GM18867 (cell line): ENCODE data around the gene LAMA3.

Experiments used
- ATAC-seq: cut with Tn5 transposase; IDR thresholded peaks from one replicate; pipeline ENCODE4 v1.9.1; 2021; ENCODE audit warnings: mild to moderate bottlenecking, moderate library complexity; ENCODE audit not compliant: unreplicated experiment

Gene LAMA3

GRCh38 chr18:23890589-23890988, 201.3 kb downstream of the LAMA3 start:
- ATAC-seq, result no peak

- no peak for ATAC-seq
Measured at GRCh38 chr18:23893653-23894052, 204.4 kb downstream of the LAMA3 start.

GRCh38 chr18:23894661-23895175, 205.5 kb downstream of the LAMA3 start:
- ATAC-seq, result no peak

GRCh38 chr18:23897291-23897690, 208.0 kb downstream of the LAMA3 start:
- ATAC-seq, result no peak

GRCh38 chr18:23897733-23898132, 208.5 kb downstream of the LAMA3 start:
- no peak for ATAC-seq

GRCh38 chr18:23900994-23901393, 211.7 kb downstream of the LAMA3 start:
- ATAC-seq, result no peak

- no peak for ATAC-seq
Measured at GRCh38 chr18:23902396-23902795, 213.1 kb downstream of the LAMA3 start.

GRCh38 chr18:23903971-23904370, 214.7 kb downstream of the LAMA3 start:
- ATAC-seq, result no peak

- no peak for ATAC-seq
Measured at GRCh38 chr18:23906658-23907057, 217.4 kb downstream of the LAMA3 start.

- peak; percentile 64 for ATAC-seq
Measured at GRCh38 chr18:23908827-23909226, 219.6 kb downstream of the LAMA3 start.

GRCh38 chr18:23910032-23910431, 220.8 kb downstream of the LAMA3 start:
- ATAC-seq, result no peak

GRCh38 chr18:23912356-23912755, 223.1 kb downstream of the LAMA3 start:
- no peak for ATAC-seq

- no peak for ATAC-seq
Measured at GRCh38 chr18:23916338-23916737, 227.1 kb downstream of the LAMA3 start.

- no peak for ATAC-seq
Measured at GRCh38 chr18:23918395-23919032, 229.3 kb downstream of the LAMA3 start.

- ATAC-seq, result no peak
Measured at GRCh38 chr18:23920054-23920453, 230.8 kb downstream of the LAMA3 start.

GRCh38 chr18:23921716-23922285, 232.5 kb downstream of the LAMA3 start:
- no peak for ATAC-seq

- no peak for ATAC-seq
Measured at GRCh38 chr18:23922939-23923338, 233.7 kb downstream of the LAMA3 start.

GRCh38 chr18:23924813-23925212, 235.6 kb downstream of the LAMA3 start:
- no peak for ATAC-seq

GRCh38 chr18:23926571-23926970, 237.3 kb downstream of the LAMA3 start:
- no peak for ATAC-seq

GRCh38 chr18:23927821-23928746, 238.8 kb downstream of the LAMA3 start:
- no peak for ATAC-seq

GRCh38 chr18:23929362-23929930, 240.2 kb downstream of the LAMA3 start:
- no peak for ATAC-seq
